PC-9 (cell line): Measurements from ENCODE around the gene DOCK3. TPM values are rescaled to one million over a fixed set of nuclear protein-coding genes. Genes with fewer than 3 reads are reported as not detected.

ENCODE experiments used
- BruUV-seq: library from RNA; stranded (reverse); fragments of 400-500 nt; replicated peaks from 2 replicates; lab custom pipeline; 2021; lab: Mats Ljungman, UMichigan
- CTCF ChIA-PET: fragments of 300-600 bp; sonication (Branson Sonifier 250); formaldehyde crosslinking; loops from one replicate; lab custom pipeline; 2022; ENCODE audit warnings: antibody characterized with exemption; lab: Charles Lee
- POLR2A ChIA-PET: fragments of 300-600 bp; sonication (Branson Sonifier 250); formaldehyde crosslinking; loops from one replicate; lab custom pipeline; 2022; ENCODE audit warnings: antibody characterized with exemption; ENCODE audit not compliant: unreplicated experiment; lab: Charles Lee
- DNase-seq, 2 experiments: peaks; one replicate each; pipeline versions ENCODE4 v3.0.0 to v3.0.0-alpha.2; 2015 to 2022; ENCODE audit warnings: mixed read lengths in 1 of 2
- H2AFZ ChIP-seq: fragments of 200-600 bp; sonication (generic); 2 replicates; pipeline ENCODE4 v1.8.1; 2017; ENCODE audit warnings: antibody characterized with exemption
- H3F3A ChIP-seq: fragments of 200-600 bp; sonication (generic); 2 replicates; pipeline ENCODE4 v1.8.1; 2017; ENCODE audit warnings: antibody characterized with exemption, mild to moderate bottlenecking, low read depth; ENCODE audit not compliant: insufficient read depth
- H3K27ac ChIP-seq: fragments of 200-600 bp; sonication (generic); 2 replicates; pipeline ENCODE4 v1.6.1; 2016; ENCODE audit warnings: mixed run types
- H3K27me3 ChIP-seq: fragments of 200-600 bp; sonication (generic); 2 replicates; pipeline ENCODE4 v1.6.1; 2016; ENCODE audit warnings: low read depth, mixed run types; ENCODE audit not compliant: insufficient read depth
- H3K36me3 ChIP-seq: fragments of 200-600 bp; sonication (generic); 2 replicates; pipeline ENCODE4 v1.6.1; 2016; ENCODE audit warnings: low read depth, mixed run types
- H3K4me1 ChIP-seq: fragments of 200-600 bp; sonication (generic); replicated peaks from 2 replicates; pipeline ENCODE4 v1.6.1; 2016; ENCODE audit warnings: mixed run types; ENCODE audit not compliant: insufficient read depth
- H3K4me2 ChIP-seq: fragments of 200-600 bp; sonication (generic); 2 replicates; pipeline ENCODE4 v1.6.1; 2017; ENCODE audit warnings: mixed run types
- H3K4me3 ChIP-seq: fragments of 200-600 bp; sonication (generic); 2 replicates; pipeline ENCODE4 v1.6.1; 2016; ENCODE audit warnings: mixed run types
- H3K79me2 ChIP-seq: fragments of 200-600 bp; sonication (generic); 2 replicates; pipeline ENCODE4 v1.6.1; 2017; ENCODE audit warnings: low read depth, mixed run types
- H3K9me2 ChIP-seq: fragments of 200-600 bp; sonication (generic); 2 replicates; pipeline ENCODE4 v1.8.1; 2017; ENCODE audit warnings: mild to moderate bottlenecking; ENCODE audit not compliant: insufficient read depth
- H3K9me3 ChIP-seq: fragments of 200-600 bp; sonication (generic); 2 replicates; pipeline ENCODE4 v1.8.1; 2016; ENCODE audit warnings: low read depth; ENCODE audit not compliant: insufficient read depth
- H4K20me1 ChIP-seq: fragments of 200-600 bp; sonication (generic); 2 replicates; pipeline ENCODE4 v1.8.1; 2017; ENCODE audit not compliant: insufficient read depth
- EZH2 ChIP-seq: fragments of 200-600 bp; sonication (generic); IDR thresholded peaks from 2 replicates; pipeline ENCODE4 v1.8.0; 2017; ENCODE audit warnings: antibody characterized with exemption, low read depth
- intact Hi-C: fragments of 100-400 bp; cut with micrococcal nuclease; formaldehyde crosslinking; loops from one replicate; pipeline ENCODE4 v1.10.0; 2022; ENCODE audit not compliant: unreplicated experiment
- total RNA-seq: library from RNA; stranded (reverse); gene quantifications from 2 replicates; pipeline ENCODE4 v1.2.3, GENCODE V29; 2021
- TF ChIP-seq, protein P1 (sequence below): fragments of 200-600 bp; sonication (generic); conservative IDR thresholded peaks from 2 replicates; pipeline ENCODE4 v1.6.1; 2017; ENCODE audit warnings: mixed run types, antibody characterized with exemption, mild to moderate bottlenecking, moderate library complexity

The DOCK3 gene
- total RNA-seq, 1 experiment from 2014 or later, result 16.9 TPM

DNA sequence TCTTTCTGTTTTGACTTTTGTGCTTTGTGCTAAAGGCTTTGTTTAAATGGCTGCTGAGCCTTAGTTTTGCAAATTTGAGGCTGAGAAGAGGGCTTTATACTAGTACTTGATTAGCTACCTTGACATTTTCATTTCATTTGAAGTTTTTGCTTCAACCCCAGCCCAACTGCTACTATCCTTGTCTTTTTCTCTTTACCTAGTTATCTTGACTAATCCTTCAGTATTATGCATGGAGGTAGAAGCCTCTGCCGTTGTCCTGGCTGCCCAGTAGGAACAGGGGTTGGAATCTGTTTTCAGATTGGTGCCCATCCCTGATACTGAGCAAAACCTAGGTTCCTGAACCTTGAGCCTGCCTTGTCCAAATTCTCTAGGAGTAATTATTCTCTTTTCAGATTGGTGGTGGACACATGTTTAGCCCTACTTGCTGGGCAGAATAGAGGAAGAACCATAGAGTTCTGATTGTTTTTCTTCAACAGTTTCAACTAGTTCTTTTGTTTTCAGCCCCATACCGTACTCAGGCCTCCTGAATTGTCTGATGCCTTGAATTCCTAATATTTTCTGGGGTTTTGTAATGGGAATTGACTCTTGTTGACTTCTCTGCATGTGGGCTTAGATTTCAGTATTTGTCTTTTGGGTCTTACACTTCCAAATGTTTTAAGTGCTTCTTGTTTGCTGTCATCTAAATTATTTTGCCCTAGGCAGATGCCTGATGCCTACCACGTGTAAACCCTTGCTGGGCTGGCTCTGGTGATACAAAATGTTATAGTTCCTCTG, 143.2 kb downstream of the DOCK3 start:
- peaks cover 51% of the 10 kb centered on the region for H3K4me1 ChIP-seq
- no peak overlapping the region for H3K4me3 ChIP-seq
- ChIA-PET CTCF (interaction anchor here (0.6 kb wide), 1 partner anchor 132 kb away, joined by 7 read pairs; no protein-coding TSS in a partner anchor), POLR2A (no interaction called here)
- H3K27me3 ChIP-seq, result no peaks in the 10 kb centered on the region
- no peaks in the 10 kb centered on the region for H4K20me1 ChIP-seq
- no TSS peak for BruUV-seq
- intact Hi-C loops, result no loop called here
- H3K27ac ChIP-seq, result peak overlapping the region; percentile 48
- no peak overlapping the region for H2AFZ ChIP-seq
- H3K9me2 ChIP-seq, result no peaks in the 10 kb centered on the region
- H3F3A ChIP-seq, result peaks cover 8% of the 10 kb centered on the region
- peaks cover 14% of the 10 kb centered on the region for H3K79me2 ChIP-seq
- peak in 1 of 2 experiments; percentile 80 for DNase-seq
- no peak for TF ChIP-seq EZH2
- TF ChIP-seq, protein P1, sequence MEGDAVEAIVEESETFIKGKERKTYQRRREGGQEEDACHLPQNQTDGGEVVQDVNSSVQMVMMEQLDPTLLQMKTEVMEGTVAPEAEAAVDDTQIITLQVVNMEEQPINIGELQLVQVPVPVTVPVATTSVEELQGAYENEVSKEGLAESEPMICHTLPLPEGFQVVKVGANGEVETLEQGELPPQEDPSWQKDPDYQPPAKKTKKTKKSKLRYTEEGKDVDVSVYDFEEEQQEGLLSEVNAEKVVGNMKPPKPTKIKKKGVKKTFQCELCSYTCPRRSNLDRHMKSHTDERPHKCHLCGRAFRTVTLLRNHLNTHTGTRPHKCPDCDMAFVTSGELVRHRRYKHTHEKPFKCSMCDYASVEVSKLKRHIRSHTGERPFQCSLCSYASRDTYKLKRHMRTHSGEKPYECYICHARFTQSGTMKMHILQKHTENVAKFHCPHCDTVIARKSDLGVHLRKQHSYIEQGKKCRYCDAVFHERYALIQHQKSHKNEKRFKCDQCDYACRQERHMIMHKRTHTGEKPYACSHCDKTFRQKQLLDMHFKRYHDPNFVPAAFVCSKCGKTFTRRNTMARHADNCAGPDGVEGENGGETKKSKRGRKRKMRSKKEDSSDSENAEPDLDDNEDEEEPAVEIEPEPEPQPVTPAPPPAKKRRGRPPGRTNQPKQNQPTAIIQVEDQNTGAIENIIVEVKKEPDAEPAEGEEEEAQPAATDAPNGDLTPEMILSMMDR, result no peak
- no peaks in the 10 kb centered on the region for H3K36me3 ChIP-seq
- H3K4me2 ChIP-seq, result peak overlapping the region; percentile 34
- no peaks in the 10 kb centered on the region for H3K9me3 ChIP-seq

DNA sequence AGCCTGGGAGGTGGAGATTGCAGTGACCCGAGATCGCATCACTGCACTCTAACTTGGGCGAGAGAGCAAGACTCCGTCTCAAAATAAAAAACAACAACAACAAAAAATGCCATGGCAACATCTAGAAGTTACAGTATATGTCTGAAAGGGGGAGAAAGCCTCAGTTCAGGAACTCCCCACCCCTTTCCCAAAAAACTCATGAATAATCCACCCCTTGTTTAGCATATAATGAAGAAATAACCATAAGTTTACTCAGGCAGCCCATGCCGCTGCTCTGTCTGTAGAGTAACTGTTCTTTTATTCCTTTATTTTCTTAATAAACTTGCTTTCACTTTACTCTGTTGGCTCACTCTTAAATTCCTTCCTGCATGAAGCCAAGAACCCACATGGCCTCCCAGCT, 145.2 kb downstream of the DOCK3 start:
- peaks cover 14% of the 10 kb centered on the region for H3K79me2 ChIP-seq
- BruUV-seq, result no TSS peak
- H3K9me3 ChIP-seq, result no peaks in the 10 kb centered on the region
- H3K27ac ChIP-seq, result no peak overlapping the region
- no peak overlapping the region for H3K4me2 ChIP-seq
- POLR2A ChIA-PET, result no interaction called here
- no peaks in the 10 kb centered on the region for H3K9me2 ChIP-seq
- H3K4me1 ChIP-seq, result peaks cover 44% of the 10 kb centered on the region
- TF ChIP-seq, protein P1, result no peak
- no peak for TF ChIP-seq EZH2
- intact Hi-C loops, result no loop called here
- H3K36me3 ChIP-seq, result no peaks in the 10 kb centered on the region
- no peaks in the 10 kb centered on the region for H4K20me1 ChIP-seq
- CTCF ChIA-PET, result no interaction called here
- peaks cover 8% of the 10 kb centered on the region for H3F3A ChIP-seq
- H3K4me3 ChIP-seq, result no peak overlapping the region
- H3K27me3 ChIP-seq, result no peaks in the 10 kb centered on the region
- DNase-seq, result no peak
- no peak overlapping the region for H2AFZ ChIP-seq

DNA sequence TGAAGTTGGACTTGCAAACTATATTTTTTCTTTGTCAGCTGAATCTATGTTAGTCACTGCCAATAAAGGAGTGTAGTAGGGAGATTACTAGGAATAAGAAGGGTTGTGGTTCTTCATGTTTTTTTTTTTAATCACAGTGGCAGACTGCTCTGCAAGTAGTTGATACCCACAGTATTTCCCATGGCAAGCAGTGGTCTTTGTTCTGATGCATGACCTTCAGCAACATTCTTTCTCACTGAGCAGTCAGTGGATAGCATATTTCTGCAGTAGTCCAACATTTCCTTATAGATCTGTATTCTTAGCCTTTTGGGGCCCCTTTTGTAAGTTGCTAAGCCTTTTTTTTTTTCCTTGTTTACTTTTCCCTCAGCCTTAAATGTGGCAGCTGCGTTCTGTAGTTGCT, 151.1 kb downstream of the DOCK3 start:
- no TSS peak for BruUV-seq
- Histone ChIP-seq H3K79me2 (no peaks in the 10 kb centered on the region), H3K9me2 (no peaks in the 10 kb centered on the region), H3K36me3 (no peaks in the 10 kb centered on the region), H3K4me1 (peaks cover 22% of the 10 kb centered on the region), H2AFZ (no peak overlapping the region), H3K27me3 (no peaks in the 10 kb centered on the region), H3K4me3 (no peak overlapping the region), H3K9me3 (no peaks in the 10 kb centered on the region), H4K20me1 (no peaks in the 10 kb centered on the region), H3K4me2 (peak overlapping the region; percentile 47), H3K27ac (peak overlapping the region; percentile 56), H3F3A (no peaks in the 10 kb centered on the region)
- TF ChIP-seq, protein P1, result no peak
- TF ChIP-seq EZH2, result no peak
- POLR2A ChIA-PET, result interaction anchor here (0.5 kb wide), 2 partner anchors 10 to 559 kb away, joined by 4 to 7 read pairs; partner anchors contain the start of gene MANF
- intact Hi-C loops, result no loop called here
- DNase-seq, result peak; percentile 33 to 89
- CTCF ChIA-PET, result no interaction called here
